GM18498 (cell line): ENCODE data around the gene KLHL4.
"Not testable (repeated sequence)": the region's sequence is repeated elsewhere in the genome, so short reads cannot be mapped to it uniquely, and the experiment has no call there.

Experiments used
- ATAC-seq: cut with Tn5 transposase; IDR thresholded peaks from one replicate; pipeline ENCODE4 v1.9.1; 2021; ENCODE audit warnings: mild to moderate bottlenecking, moderate library complexity; ENCODE audit not compliant: unreplicated experiment

KLHL4 gene

GRCh38 chrX:87517571-87518141, at the start of gene KLHL4:
Gene KLHL4, plus strand, starts transcription at chrX:87517802. Its CDS starts 92 bp downstream, at chrX:87517894.
- no peak for ATAC-seq

- no peak for ATAC-seq
These were observed 48.7 kb upstream of the KLHL4 start for GRCh38 chrX:87468941-87469340.

- ATAC-seq = no peak
These were observed 41.8 kb upstream of the KLHL4 start for GRCh38 chrX:87475793-87476192.

- ATAC-seq = not testable (repeated sequence)
These were observed 38.9 kb upstream of the KLHL4 start for GRCh38 chrX:87478703-87479102.

GRCh38 chrX:87489071-87489470, 28.5 kb upstream of the KLHL4 start:
- no peak for ATAC-seq

GRCh38 chrX:87515836-87516235, 1.8 kb upstream of the KLHL4 start:
- no peak for ATAC-seq

GRCh38 chrX:87516717-87517121, 883 bp upstream of the KLHL4 start:
- ATAC-seq = no peak

- ATAC-seq = no peak
These were observed 902 bp downstream of the KLHL4 start for GRCh38 chrX:87518504-87518903.

- ATAC-seq = no peak
These were observed 8.2 kb downstream of the KLHL4 start for GRCh38 chrX:87525771-87526229.

- ATAC-seq = no peak
These were observed 8.7 kb downstream of the KLHL4 start for GRCh38 chrX:87526281-87526680.

GRCh38 chrX:87528487-87528886, 10.9 kb downstream of the KLHL4 start:
- no peak for ATAC-seq

GRCh38 chrX:87571964-87572363, 54.4 kb downstream of the KLHL4 start:
- ATAC-seq = no peak

- ATAC-seq = no peak
These were observed 55.3 kb downstream of the KLHL4 start for GRCh38 chrX:87572901-87573300.

GRCh38 chrX:87578978-87579377, 61.4 kb downstream of the KLHL4 start:
- no peak for ATAC-seq

- no peak for ATAC-seq
These were observed 63.3 kb downstream of the KLHL4 start for GRCh38 chrX:87580862-87581261.

GRCh38 chrX:87582453-87582852, 64.9 kb downstream of the KLHL4 start:
- ATAC-seq = no peak

- no peak for ATAC-seq
These were observed 66.1 kb downstream of the KLHL4 start for GRCh38 chrX:87583679-87584078.

GRCh38 chrX:87616371-87616770, 98.8 kb downstream of the KLHL4 start:
- no peak for ATAC-seq

- no peak for ATAC-seq
These were observed 104.1 kb downstream of the KLHL4 start for GRCh38 chrX:87621697-87622096.

- no peak for ATAC-seq
These were observed 109.4 kb downstream of the KLHL4 start for GRCh38 chrX:87626996-87627395.

GRCh38 chrX:87634361-87634760, 116.8 kb downstream of the KLHL4 start:
- ATAC-seq = no peak

GRCh38 chrX:87636533-87636932, 118.9 kb downstream of the KLHL4 start:
- ATAC-seq = no peak

- not testable (repeated sequence) for ATAC-seq
These were observed 123.8 kb downstream of the KLHL4 start for GRCh38 chrX:87641439-87641838.
